LoVo (cell line): ENCODE measurements around the gene ZDHHC4.
"Not testable (repeated sequence)": the region's sequence is repeated elsewhere in the genome, so short reads cannot be mapped to it uniquely, and the experiment has no call there.

ENCODE experiments used
- DNase-seq: peaks from one replicate; pipeline ENCODE4 v3.0.0-alpha.2; 2016; ENCODE audit warnings: low spot score

The ZDHHC4 gene

GRCh38 chr7:6607651-6608051 lies 30.4 kb downstream of the ZDHHC4 start:
- DNase-seq, result no peak

GRCh38 chr7:6608081-6608480 lies 30.8 kb downstream of the ZDHHC4 start:
- no peak for DNase-seq

- no peak for DNase-seq
Observed at GRCh38 chr7:6608794-6609193, 31.5 kb downstream of the ZDHHC4 start.

GRCh38 chr7:6612819-6613218 lies 35.6 kb downstream of the ZDHHC4 start:
- DNase-seq, result no peak

GRCh38 chr7:6613706-6614105 lies 36.5 kb downstream of the ZDHHC4 start:
- DNase-seq, result no peak

GRCh38 chr7:6614953-6615722 lies 37.9 kb downstream of the ZDHHC4 start, which contains the start of gene ZNF853:
Gene ZNF853, plus strand, starts transcription at chr7:6615610. Its CDS starts 565 bp downstream, at chr7:6616175.
- DNase-seq, result no peak

- DNase-seq, result no peak
Observed at GRCh38 chr7:6615723-6616555, 38.7 kb downstream of the ZDHHC4 start.

GRCh38 chr7:6616854-6617643 lies 39.8 kb downstream of the ZDHHC4 start:
- DNase-seq, result no peak

- no peak for DNase-seq
Observed at GRCh38 chr7:6618621-6619020, 41.4 kb downstream of the ZDHHC4 start.

- no peak for DNase-seq
Observed at GRCh38 chr7:6619961-6620360, 42.7 kb downstream of the ZDHHC4 start.

GRCh38 chr7:6621195-6622133 lies 44.2 kb downstream of the ZDHHC4 start:
- no peak for DNase-seq

GRCh38 chr7:6622134-6622710 lies 45.0 kb downstream of the ZDHHC4 start:
- DNase-seq, result no peak

- DNase-seq, result no peak
Observed at GRCh38 chr7:6623589-6624245, 46.5 kb downstream of the ZDHHC4 start.

GRCh38 chr7:6624246-6624611 lies 47.0 kb downstream of the ZDHHC4 start:
- no peak for DNase-seq

- no peak for DNase-seq
Observed at GRCh38 chr7:6628045-6628444, 50.8 kb downstream of the ZDHHC4 start.

- DNase-seq, result no peak
Observed at GRCh38 chr7:6630007-6630849, 53.0 kb downstream of the ZDHHC4 start.

GRCh38 chr7:6631605-6632004 lies 54.4 kb downstream of the ZDHHC4 start:
- DNase-seq, result no peak

GRCh38 chr7:6634021-6634420 lies 56.8 kb downstream of the ZDHHC4 start:
- no peak for DNase-seq

- DNase-seq, result not testable (repeated sequence)
Observed at GRCh38 chr7:6634971-6635370, 57.7 kb downstream of the ZDHHC4 start.
